Stomach (tissue), 9 donors: ENCODE data around the gene UCKL1. TPM values are rescaled to one million over a fixed set of nuclear protein-coding genes. Genes with fewer than 3 reads are reported as not detected.

Experiments used
- DNase-seq, 2 donors: peaks; one replicate each; pipeline versions ENCODE4 v3.0.0 to v3.0.0-alpha.2; 2013 to 2019
- H3K27ac ChIP-seq, 5 donors: fragments of 200-600 bp in 4 of 5; sonication (generic) in 4 of 5; one replicate each; pipeline ENCODE4 v1.5.1; 2013 to 2019; ENCODE audit warnings: mild to moderate bottlenecking in 1 of 5, moderate library complexity in 1 of 5
- H3K27me3 ChIP-seq, 3 donors: fragments of 200-600 bp; sonication (generic); one replicate each; pipeline ENCODE4 v1.5.1; 2017 to 2019; ENCODE audit warnings: mixed run types in 1 of 3
- H3K36me3 ChIP-seq, 4 donors: fragments of 200-600 bp; sonication (generic); 1 replicate in 3 of 4; 2 replicates in 1 of 4; pipeline ENCODE4 v1.5.1; 2016 to 2019
- H3K4me1 ChIP-seq, 4 donors: fragments of 200-600 bp; sonication (generic); one replicate each; pipeline ENCODE4 v1.5.1; 2016 to 2019
- H3K4me3 ChIP-seq, 4 donors: fragments of 200-600 bp; sonication (generic) in 3 of 4; one replicate each; pipeline ENCODE4 v1.5.1; 2016 to 2019; ENCODE audit warnings: mild to moderate bottlenecking in 1 of 4
- H3K9me3 ChIP-seq, 4 donors: fragments of 200-600 bp; sonication (generic); one replicate each; pipeline ENCODE4 v1.5.1; 2016 to 2019
- EP300 ChIP-seq: sonication (generic); formaldehyde crosslinking; IDR thresholded peaks from one replicate; pipeline ENCODE4 v1.6.1; 2017; ENCODE audit warnings: antibody characterized with exemption
- POLR2A ChIP-seq, 4 donors: fragments of 450-650 bp; IDR thresholded peaks; one replicate each; pipeline ENCODE4 v1.6.1; 2016; ENCODE audit warnings: antibody characterized with exemption in 4 of 4, control low read depth in 2 of 4, mild to moderate bottlenecking in 1 of 4, moderate library complexity in 1 of 4
- POLR2AphosphoS5 ChIP-seq, 3 donors: sonication (generic); formaldehyde crosslinking; IDR thresholded peaks; one replicate each; pipeline ENCODE4 v1.6.1; 2016; ENCODE audit warnings: antibody characterized with exemption in 3 of 3
- WGBS, 5 donors: extraction: QIAGEN DNeasy Blood & Tissue Kit in 3 of 5; methylation state at CpG; one replicate each; pipeline versions ENCODE4 v1.1.5 to v1.1.7; 2013 to 2018; 5-methylcytosine and 5-hydroxymethylcytosine counted together
- intact Hi-C: fragments of 100-400 bp; cut with DNase I; formaldehyde crosslinking; loops from one replicate; pipeline ENCODE4 v1.15.1; 2023; ENCODE audit warnings: low total_unique reads
- polyA plus RNA-seq, 3 donors: library from polyadenylated mRNA; stranded (reverse); fragments of 200-250 nt; gene quantifications; one replicate each; pipeline ENCODE4 v1.2.3, GENCODE V29; 2013
- total RNA-seq, 5 donors: library from RNA; depleted of rRNA; stranded (reverse); fragments of >200 nt; gene quantifications; one replicate each; pipeline versions ENCODE4 v1.1.0 to v1.2.3, GENCODE V29; 2014 to 2016
- TF ChIP-seq, protein P1 (sequence below), 7 experiments: fragments of 450-650 bp in 4 of 7; fragments of 200-600 bp in 3 of 7; sonication (generic) in 3 of 7; IDR thresholded peaks; one replicate each; pipeline ENCODE4 v1.5.1; 2016 to 2019; ENCODE audit warnings: antibody characterized with exemption in 7 of 7, control low read depth in 2 of 7, mild to moderate bottlenecking in 1 of 7
- donor health status: healthy with polysubstance abuse.
- donor health status: Bipolar disorder and iron deficiency.
- donor health status: healthy.

UCKL1 gene
- total and polyA plus RNA-seq, 8 donors: 17.7 to 107 (median 32.2) TPM

- no peaks in the 10 kb centered on the region for H3K27me3 ChIP-seq
- TF ChIP-seq POLR2A (IDR thresholded peaks at IDR 0.05) (no peak), EP300 (no peak), POLR2AphosphoS5 (IDR thresholded peaks at IDR 0.05) (no peak)
- TF ChIP-seq, protein P1, sequence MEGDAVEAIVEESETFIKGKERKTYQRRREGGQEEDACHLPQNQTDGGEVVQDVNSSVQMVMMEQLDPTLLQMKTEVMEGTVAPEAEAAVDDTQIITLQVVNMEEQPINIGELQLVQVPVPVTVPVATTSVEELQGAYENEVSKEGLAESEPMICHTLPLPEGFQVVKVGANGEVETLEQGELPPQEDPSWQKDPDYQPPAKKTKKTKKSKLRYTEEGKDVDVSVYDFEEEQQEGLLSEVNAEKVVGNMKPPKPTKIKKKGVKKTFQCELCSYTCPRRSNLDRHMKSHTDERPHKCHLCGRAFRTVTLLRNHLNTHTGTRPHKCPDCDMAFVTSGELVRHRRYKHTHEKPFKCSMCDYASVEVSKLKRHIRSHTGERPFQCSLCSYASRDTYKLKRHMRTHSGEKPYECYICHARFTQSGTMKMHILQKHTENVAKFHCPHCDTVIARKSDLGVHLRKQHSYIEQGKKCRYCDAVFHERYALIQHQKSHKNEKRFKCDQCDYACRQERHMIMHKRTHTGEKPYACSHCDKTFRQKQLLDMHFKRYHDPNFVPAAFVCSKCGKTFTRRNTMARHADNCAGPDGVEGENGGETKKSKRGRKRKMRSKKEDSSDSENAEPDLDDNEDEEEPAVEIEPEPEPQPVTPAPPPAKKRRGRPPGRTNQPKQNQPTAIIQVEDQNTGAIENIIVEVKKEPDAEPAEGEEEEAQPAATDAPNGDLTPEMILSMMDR (IDR thresholded peaks at IDR 0.05): no peak
- peaks cover 40 to 58% (median 55%) of the 10 kb centered on the region in 4 donors for H3K36me3 ChIP-seq
- H3K4me3 ChIP-seq: no peak overlapping the region
- H3K4me1 ChIP-seq: peaks cover 35 to 64% (median 54%) of the 10 kb centered on the region in 4 donors
- H3K27ac ChIP-seq: no peak overlapping the region
- H3K9me3 ChIP-seq: no peaks in the 10 kb centered on the region
- 86 to 93% (median 91%) methylated on average over 10 to 17 of the region's 17 CpGs for WGBS, 5 donors
- intact Hi-C loops: no loop called here
- no peak for DNase-seq
These were observed 11.1 kb downstream of the UCKL1 start for GRCh38 chr20:63945031-63945658.

DNA sequence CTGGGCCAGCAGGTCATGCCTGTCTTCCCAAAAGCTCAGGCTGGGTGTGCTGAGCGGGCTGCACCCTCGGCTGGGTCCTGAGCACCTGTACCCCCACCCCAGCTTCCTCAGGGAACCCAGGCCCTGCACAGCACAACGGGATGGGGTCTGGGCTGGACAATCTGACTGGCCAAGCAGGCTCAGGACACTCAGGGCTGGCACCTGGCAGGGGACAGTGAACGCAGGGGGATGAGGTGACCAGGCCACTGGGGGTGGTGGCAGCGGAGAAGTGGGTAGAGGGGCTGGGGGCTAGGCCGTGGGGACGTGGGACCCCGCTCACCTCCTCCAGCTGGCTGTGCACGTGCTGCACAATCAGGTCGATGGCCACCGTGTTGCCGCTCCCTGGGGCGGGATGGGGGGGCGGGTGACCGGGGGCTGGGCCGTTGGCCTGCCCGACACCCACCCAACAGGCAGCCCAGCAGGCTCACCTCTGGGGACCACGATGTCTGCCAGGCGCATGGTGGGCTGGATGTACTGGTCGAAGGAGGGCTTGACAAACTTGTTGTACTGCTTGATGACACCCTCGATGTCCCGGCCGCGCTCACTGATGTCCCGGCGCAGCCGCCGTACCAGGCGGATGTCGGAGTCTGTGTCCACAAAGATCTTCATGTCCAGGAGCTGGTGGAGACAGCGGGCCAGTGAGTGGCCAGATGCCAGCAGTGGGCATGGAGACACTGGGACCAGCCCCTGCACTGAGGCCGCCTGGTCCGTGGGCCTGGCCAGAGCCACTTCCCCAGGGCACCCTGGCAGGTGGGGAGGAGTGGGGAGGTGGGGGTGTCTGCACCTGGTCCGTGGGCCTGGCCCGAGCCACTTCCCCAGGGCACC is 11.9 kb downstream of the UCKL1 start:
- no peaks in the 10 kb centered on the region for H3K27me3 ChIP-seq
- no peak overlapping the region for H3K27ac ChIP-seq
- no peak overlapping the region for H3K4me3 ChIP-seq
- H3K9me3 ChIP-seq: no peaks in the 10 kb centered on the region
- H3K36me3 ChIP-seq: peaks cover 44 to 67% (median 64%) of the 10 kb centered on the region in 4 donors
- 88 to 96% (median 90%) methylated on average over 16 to 35 of the region's 35 CpGs for WGBS, 5 donors
- TF ChIP-seq POLR2A (IDR thresholded peaks at IDR 0.05): no peak
- TF ChIP-seq, protein P1 (IDR thresholded peaks at IDR 0.05): no peak
- TF ChIP-seq POLR2AphosphoS5 (IDR thresholded peaks at IDR 0.05): no peak
- TF ChIP-seq EP300: no peak
- DNase-seq: no peak
- intact Hi-C loops: no loop called here
- peaks cover 27 to 56% (median 50%) of the 10 kb centered on the region in 4 donors for H3K4me1 ChIP-seq

DNA sequence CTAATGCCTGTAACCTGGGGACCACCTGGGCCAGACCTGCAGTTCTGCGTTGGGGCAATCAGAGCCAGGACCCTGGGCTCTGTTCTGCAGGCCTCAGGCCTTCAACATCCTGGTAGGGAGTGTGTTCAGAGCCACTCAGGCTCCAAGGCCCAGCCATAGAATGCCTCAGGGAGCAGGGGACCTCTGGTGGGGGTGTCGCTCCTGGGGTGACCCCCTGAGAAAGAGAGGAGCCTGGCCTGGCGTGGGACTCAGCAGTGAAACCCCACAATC is 12.5 kb downstream of the UCKL1 start:
- TF ChIP-seq EP300: no peak
- no peak for TF ChIP-seq POLR2AphosphoS5 (IDR thresholded peaks at IDR 0.05)
- TF ChIP-seq, protein P1 (IDR thresholded peaks at IDR 0.05): no peak
- TF ChIP-seq POLR2A (IDR thresholded peaks at IDR 0.05): no peak
- peaks cover 44 to 72% (median 69%) of the 10 kb centered on the region in 4 donors for H3K36me3 ChIP-seq
- peak overlapping the region in 1 of 5 donors; percentile 80 for H3K27ac ChIP-seq
- WGBS, 5 donors: 83 to 100% (median 95%) methylated on average over 1 to 3 of the region's 3 CpGs
- H3K4me3 ChIP-seq: no peak overlapping the region
- H3K27me3 ChIP-seq: no peaks in the 10 kb centered on the region
- DNase-seq: no peak
- no peaks in the 10 kb centered on the region for H3K9me3 ChIP-seq
- H3K4me1 ChIP-seq: peaks cover 21 to 53% (median 46%) of the 10 kb centered on the region in 4 donors
- intact Hi-C loops: no loop called here

GRCh38 chr20:63942969-63943807 is 13.0 kb downstream of the UCKL1 start:
- no peak for TF ChIP-seq POLR2AphosphoS5 (IDR thresholded peaks at IDR 0.05)
- TF ChIP-seq POLR2A (IDR thresholded peaks at IDR 0.05): no peak
- TF ChIP-seq, protein P1 (IDR thresholded peaks at IDR 0.05): no peak
- no peak for TF ChIP-seq EP300
- DNase-seq: no peak
- H3K27me3 ChIP-seq: no peaks in the 10 kb centered on the region
- no peaks in the 10 kb centered on the region for H3K9me3 ChIP-seq
- peak overlapping the region; percentile 33 to 80 (median 67) for H3K27ac ChIP-seq
- H3K36me3 ChIP-seq: peaks cover 44 to 78% (median 74%) of the 10 kb centered on the region in 4 donors
- no peak overlapping the region for H3K4me3 ChIP-seq
- 77 to 90% (median 86%) methylated on average over 2 to 19 of the region's 19 CpGs for WGBS, 5 donors
- intact Hi-C loops: no loop called here
- H3K4me1 ChIP-seq: peaks cover 18 to 53% (median 44%) of the 10 kb centered on the region in 4 donors
